ENCODE data around the gene F2RL3.

The F2RL3 gene

DNA sequence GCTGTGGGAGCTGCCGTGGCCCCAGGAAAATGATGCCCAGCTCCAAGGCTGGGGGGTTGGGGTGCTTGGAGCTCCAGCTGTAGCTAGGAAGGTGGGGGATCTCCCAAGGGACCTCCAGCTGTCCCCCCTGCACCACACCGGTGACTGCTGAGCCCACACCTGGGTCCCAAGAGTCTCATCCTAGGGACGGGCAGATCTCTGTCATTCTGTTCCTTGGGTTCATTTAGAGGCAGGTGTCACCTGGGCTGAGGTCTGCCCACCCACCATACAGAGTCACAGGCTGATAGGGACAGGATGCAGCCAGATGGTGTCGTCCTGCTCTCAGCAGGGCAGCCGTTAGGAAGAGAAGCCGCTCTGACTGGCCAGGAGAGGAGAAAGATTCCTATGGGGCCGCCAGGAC, 5.3 kb downstream of the F2RL3 start:
- no peak for DNase-seq

- DNase-seq: peak in 3 of 51 donors; percentile 5 to 8 (median 6)
Observed at GRCh38 chr19:16895467-16896145, 6.8 kb downstream of the F2RL3 start.

GRCh38 chr19:16896146-16897028, 7.6 kb downstream of the F2RL3 start:
- DNase-seq: no peak

GRCh38 chr19:16897029-16897855, 8.4 kb downstream of the F2RL3 start:
- peak in 47 of 51 donors; percentile 8 to 94 (median 67) for DNase-seq

GRCh38 chr19:16897856-16898161, 9.0 kb downstream of the F2RL3 start:
- DNase-seq: peak in 2 of 51 donors; percentile 29 to 32

DNA sequence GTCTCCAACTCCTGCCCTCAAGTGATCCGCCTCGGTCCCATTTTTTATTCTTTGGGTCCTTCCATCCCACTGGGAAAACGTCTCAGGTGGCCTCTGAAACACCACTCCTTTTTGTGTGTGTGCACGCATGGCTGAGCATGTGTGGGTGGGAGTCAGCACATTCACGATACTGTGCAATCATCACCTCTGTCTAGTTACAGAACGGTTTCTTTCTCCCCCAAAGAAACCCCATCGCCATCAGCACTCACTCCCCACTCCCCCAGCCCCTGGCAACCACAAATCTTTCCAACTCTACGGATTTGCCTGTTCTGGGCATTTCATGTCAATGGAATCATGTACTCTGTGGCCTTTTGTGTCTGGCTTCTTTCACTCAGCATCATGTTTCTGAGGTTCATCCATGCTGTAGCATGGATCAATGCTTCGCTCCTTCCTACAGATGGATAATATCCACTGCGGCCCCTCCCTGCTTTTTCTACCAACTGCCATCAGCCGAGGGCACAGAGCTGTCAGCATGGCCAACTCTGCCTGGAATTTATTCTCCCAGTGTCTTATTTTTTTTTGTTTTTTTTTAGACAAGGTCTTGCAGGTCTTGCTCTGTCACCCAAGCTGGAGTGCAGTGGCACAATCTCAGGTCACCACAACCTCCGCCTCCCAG, 9.7 kb downstream of the F2RL3 start:
- DNase-seq: no peak

DNA sequence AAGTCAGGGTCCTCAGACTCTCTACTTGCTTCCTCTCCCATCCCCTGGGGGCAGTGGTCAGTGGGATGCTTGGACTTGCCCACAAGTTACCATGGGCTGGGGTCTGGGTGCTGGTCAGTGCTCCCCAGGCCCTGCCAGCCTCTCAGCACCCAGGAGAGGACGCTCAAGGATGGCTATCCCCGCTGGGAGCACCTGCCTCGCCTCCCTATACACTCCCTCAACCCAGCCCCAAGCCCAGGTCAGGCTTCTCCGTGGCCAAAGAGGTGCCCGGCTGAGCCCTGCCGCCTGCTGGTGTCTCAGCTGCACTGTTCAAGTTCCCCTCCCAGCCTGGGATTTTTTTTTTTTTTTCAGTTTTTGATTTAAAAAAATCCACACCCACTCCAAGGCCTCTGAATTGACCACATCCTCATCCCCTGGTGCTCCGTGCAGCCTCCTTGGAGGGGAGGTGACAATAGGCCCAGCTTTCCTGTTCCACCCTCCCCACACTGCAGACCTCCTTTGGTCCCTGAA, 10.8 kb downstream of the F2RL3 start:
- no peak for DNase-seq

DNA sequence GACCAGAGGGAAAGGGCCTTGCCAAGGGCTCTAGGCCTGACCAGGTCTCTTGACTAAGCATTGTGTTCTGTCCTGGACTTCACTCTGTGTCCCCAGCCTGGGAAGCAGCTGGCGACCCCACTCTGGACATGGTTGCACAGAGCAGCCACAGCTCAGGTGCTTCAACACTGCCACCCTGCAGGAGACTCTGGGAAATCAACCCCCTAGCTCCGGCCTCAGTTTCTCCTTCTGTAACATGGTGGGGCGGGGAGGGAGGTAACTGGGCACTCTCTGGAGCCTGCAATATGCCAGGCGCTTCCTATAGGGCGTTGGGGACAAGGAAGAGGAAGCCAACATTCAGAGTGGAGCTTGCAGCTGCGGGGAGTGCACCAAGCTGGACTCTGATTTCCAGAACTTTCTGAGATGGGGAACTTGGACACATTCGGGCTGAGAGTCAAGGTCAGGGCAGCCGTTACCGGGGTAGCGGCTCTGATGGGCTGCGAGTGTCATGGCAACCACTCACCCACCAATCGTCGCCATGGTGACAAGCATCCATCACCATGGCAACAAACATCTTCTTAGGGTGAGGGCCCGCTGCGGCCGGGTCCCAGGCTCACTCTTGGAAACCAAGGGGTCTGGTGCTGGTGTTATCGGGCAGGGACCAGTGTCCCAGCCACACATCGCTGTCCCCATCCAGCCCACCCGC, 12.8 kb downstream of the F2RL3 start:
- DNase-seq: peak in 23 of 51 donors; percentile 7 to 46 (median 25)

DNA sequence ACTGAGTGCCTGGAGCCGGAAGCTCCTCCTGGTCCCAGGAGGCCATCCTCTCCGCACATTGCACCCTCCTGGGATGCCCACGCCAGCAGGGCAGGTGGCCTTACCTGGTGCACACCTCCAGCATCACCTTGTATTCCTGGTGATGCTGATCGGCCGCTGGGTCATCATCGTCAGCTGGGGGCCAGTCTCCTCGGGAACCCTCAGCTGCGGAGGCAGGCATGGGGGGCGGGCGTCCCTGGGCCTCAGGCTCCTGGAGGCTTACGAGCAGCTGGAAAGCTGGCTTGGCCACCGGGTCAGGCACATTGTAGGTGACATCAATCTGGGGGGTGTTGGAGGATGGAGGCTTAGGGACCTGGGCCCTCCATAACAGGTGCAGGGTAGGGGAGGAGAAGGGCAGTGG, 13.7 kb downstream of the F2RL3 start:
- DNase-seq: no peak

DNA sequence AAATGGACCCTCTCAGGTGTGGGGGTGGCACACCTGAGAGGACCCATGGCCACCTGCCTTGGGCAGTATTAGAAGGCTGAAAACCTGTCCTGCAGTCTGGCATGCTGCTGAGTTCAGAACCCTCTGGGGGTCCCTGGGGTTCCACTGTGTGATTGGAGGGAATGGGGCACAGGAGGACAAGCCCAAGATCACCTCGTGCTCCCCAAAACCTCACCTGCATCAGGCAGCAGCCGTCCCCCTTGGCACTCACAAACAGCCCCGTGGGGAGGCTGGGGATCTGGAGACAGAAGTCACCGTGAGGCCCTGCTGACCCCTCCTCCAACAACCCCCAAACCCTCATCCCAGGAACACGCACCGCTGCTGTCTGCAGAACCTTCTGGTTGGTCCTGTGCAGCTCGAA, 14.5 kb downstream of the F2RL3 start:
- no peak for DNase-seq

GRCh38 chr19:16904599-16904998, 15.8 kb downstream of the F2RL3 start:
- DNase-seq: no peak

DNA sequence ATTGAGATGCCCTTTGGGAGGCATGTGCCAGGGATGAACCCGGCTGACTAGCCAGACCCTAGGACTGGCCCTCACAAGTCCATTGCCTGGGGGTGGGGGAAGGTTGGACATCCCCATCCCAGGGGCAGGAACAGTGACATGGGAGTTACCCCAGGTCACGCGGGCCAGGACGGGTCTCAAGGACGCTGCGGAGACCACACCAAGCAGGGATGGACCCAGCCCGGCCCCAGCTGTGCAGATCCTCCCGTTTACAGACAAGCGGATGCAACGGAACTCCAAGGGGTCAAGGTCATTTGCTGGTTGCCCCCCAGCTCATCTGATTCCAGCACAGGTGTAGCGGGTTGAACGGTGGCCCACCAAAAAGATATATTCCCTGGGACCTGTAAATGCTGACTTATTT, 20.0 kb downstream of the F2RL3 start:
- no peak for DNase-seq

DNA sequence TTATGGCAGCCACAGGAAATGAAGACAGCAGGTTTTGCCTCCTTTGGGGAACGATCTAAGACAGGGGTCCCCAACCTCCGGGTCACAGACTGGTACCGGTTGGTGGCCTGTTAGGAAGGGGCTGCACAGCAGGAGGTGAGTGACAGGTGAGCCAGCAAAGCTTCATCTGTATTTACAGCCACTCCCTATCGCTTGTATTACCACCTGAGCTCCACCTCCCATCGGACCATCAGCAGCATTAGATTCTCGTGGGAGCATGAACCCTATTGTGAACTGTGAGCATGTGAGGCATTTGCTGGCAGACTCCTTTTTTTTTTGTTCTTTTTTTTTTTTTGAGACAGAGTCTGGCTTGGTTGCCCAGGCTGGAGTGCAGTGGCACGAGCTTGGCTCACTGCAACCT, 22.2 kb downstream of the F2RL3 start:
- DNase-seq: no peak

- DNase-seq: no peak
Observed at GRCh38 chr19:16912780-16913179, 24.0 kb downstream of the F2RL3 start.

- no peak for DNase-seq
Observed at GRCh38 chr19:16914421-16914820, 25.6 kb downstream of the F2RL3 start.

DNA sequence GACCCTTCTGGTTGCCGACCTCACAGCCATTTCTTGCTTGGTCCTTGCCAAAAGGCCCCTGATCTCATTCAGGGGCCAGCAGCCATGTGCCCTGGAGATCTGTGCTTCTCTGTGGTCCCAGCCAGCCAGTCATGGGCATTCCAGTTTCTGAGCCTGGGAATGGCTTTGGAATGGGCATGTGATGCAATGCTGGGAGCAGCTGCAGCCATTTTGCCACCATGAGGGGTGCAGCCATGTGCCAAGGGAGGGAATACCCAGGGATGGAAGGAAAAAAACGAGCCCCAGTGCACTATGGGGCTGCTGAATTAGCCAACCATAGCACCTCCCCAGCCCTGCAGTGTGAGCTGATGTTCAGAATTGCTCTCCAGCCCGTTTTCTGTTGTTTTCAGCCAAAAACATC, 26.3 kb downstream of the F2RL3 start:
- DNase-seq: no peak

DNA sequence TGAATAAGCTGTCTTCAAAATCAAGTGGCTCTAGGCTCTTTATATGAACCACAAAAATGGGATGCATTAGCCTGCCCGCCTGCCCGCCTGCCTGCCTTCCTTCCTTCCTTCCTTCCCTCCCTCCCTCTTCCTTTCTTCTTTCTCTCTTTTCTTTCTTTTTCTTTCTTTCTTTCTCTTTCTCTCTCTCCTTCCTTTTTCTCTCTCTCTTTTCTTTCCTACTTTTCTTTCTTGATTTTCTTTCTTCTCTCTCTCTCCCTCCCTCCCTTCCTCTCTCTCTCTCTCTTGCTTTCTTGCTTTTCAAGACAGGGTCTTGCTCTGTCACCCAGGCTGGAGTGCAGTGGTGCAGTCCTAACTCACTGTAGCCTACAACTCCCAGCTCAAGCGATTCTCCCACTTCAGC, 26.9 kb downstream of the F2RL3 start:
- DNase-seq: no peak

GRCh38 chr19:16917401-16917800, 28.6 kb downstream of the F2RL3 start:
- no peak for DNase-seq

GRCh38 chr19:16919496-16919895, 30.7 kb downstream of the F2RL3 start:
- DNase-seq: no peak

DNA sequence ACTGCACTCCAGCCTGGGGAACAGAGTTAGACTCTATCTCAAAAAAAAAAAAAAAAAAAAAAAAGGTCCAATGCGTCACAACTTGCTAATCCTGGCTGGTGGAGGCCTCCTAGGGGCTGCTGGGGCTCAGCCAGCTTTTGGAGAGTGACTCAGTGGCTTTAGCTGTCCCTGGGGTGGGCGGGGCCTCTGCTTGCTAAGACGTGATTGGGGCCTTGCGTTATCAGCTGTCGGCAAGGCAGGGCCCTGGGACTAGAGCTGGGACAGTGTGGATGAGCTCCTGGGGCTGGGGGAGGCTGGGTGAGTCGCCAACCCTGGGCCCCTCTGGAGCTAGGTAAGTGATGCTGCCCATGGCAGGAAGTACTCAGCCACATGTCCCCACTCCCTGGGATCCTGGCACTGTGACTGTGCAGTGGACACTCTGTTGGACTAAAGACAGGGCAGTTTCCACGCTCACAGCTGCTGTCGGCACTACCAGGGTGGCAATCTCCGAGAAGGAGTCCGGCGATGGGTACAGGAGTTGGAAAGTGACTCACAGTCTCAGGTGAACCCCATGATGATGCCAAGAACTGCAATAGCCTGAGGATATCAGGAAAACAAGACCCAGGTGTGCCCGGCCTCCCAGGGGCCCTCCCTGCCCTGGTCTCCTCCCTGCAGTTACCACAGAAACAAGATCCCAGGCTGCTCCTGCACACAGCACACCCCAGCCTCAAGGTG, 32.2 kb downstream of the F2RL3 start:
- DNase-seq: no peak
